Ecto neural progenitor cell (in vitro differentiated cells): ENCODE results near the gene OSBPL3.
"Not testable (repeated sequence)": the region's sequence is repeated elsewhere in the genome, so short reads cannot be mapped to it uniquely, and the experiment has no call there.

ENCODE experiments used
- DNase-seq: peaks from one replicate; pipeline ENCODE4 v3.0.0-alpha.2; 2018; ENCODE audit warnings: low spot score

Gene OSBPL3

GRCh38 chr7:24979863-24980533 is at the start of gene OSBPL3:
TSS of gene OSBPL3 (minus strand) at chr7:24980178. CDS start at chr7:24892472, 87,706 bp downstream.
- DNase-seq = peak; percentile 96

GRCh38 chr7:25029075-25029474 is 49.1 kb upstream of the OSBPL3 start:
- DNase-seq = no peak

GRCh38 chr7:25028370-25029021 is 48.5 kb upstream of the OSBPL3 start:
- DNase-seq = no peak

GRCh38 chr7:25026156-25026555 is 46.2 kb upstream of the OSBPL3 start:
- no peak for DNase-seq

- no peak for DNase-seq
These were observed 45.3 kb upstream of the OSBPL3 start for GRCh38 chr7:25025218-25025671.

- DNase-seq = no peak
These were observed 44.1 kb upstream of the OSBPL3 start for GRCh38 chr7:25024066-25024465.

- DNase-seq = not testable (repeated sequence)
These were observed 37.7 kb upstream of the OSBPL3 start for GRCh38 chr7:25017671-25018070.

GRCh38 chr7:25014756-25015155 is 34.8 kb upstream of the OSBPL3 start:
- no peak for DNase-seq

- DNase-seq = not testable (repeated sequence)
These were observed 32.7 kb upstream of the OSBPL3 start for GRCh38 chr7:25012710-25013109.

- DNase-seq = no peak
These were observed 32.3 kb upstream of the OSBPL3 start for GRCh38 chr7:25012254-25012653.

- no peak for DNase-seq
These were observed 29.3 kb upstream of the OSBPL3 start for GRCh38 chr7:25009257-25009656.

- DNase-seq = no peak
These were observed 27.7 kb upstream of the OSBPL3 start for GRCh38 chr7:25007668-25008067.

GRCh38 chr7:25006276-25006675 is 26.3 kb upstream of the OSBPL3 start:
- DNase-seq = no peak

- DNase-seq = no peak
These were observed 25.7 kb upstream of the OSBPL3 start for GRCh38 chr7:25005658-25006057.

GRCh38 chr7:25002786-25003185 is 22.8 kb upstream of the OSBPL3 start:
- no peak for DNase-seq

- DNase-seq = no peak
These were observed 15.5 kb upstream of the OSBPL3 start for GRCh38 chr7:24995466-24995865.

- no peak for DNase-seq
These were observed 12.3 kb upstream of the OSBPL3 start for GRCh38 chr7:24992314-24992713.

- no peak for DNase-seq
These were observed 11.4 kb upstream of the OSBPL3 start for GRCh38 chr7:24991353-24991752.

- no peak for DNase-seq
These were observed 7.4 kb upstream of the OSBPL3 start for GRCh38 chr7:24987331-24987842.

- DNase-seq = no peak
These were observed 2.9 kb upstream of the OSBPL3 start for GRCh38 chr7:24982917-24983316.

- peak; percentile 67 for DNase-seq
These were observed 1.4 kb upstream of the OSBPL3 start for GRCh38 chr7:24981171-24981951.

- no peak for DNase-seq
These were observed 674 bp upstream of the OSBPL3 start for GRCh38 chr7:24980534-24981170.
